T-helper 1 cell (primary cell): ENCODE results near the gene DHRS13.
"Not testable (repeated sequence)": the region's sequence is repeated elsewhere in the genome, so short reads cannot be mapped to it uniquely, and the experiment has no call there.

Experiments
- DNase-seq, 5 donors: peaks; one replicate each; pipeline ENCODE4 v3.0.0-alpha.2; 2012 to 2020

DHRS13 gene

DNA sequence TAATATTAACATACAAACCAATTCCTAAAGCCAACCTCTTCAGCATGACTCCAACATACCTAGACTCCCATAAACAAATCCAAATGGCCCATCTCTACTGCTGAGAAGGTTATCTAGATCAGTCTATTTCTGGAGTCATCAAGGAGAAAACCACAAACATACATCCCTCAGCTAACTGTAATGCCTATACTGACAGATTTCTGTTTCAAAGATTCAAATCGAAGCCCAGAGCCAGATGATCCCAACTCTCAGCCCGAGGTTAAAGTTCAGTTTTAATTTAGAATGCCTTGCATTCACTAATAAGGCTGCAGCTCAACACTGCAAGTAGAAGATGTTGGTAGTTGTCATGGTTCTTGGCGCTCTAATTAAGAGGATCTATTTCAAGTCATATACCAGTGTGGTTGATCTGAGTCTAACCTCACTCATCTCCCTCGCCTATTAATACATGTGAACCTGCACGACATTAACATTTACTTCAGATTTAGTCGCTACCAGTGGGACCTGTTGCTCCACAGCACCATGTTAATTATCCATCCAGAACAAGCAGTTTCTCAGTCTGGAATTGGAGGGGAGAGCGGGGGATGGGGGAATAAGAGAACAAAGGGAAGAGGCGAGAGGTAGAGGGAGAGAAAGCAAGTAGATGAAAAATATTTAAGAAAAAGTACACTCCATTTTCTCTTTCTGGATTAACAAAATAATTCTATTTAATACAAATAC, 33.0 kb upstream of the DHRS13 start:
- no peak for DNase-seq

DNA sequence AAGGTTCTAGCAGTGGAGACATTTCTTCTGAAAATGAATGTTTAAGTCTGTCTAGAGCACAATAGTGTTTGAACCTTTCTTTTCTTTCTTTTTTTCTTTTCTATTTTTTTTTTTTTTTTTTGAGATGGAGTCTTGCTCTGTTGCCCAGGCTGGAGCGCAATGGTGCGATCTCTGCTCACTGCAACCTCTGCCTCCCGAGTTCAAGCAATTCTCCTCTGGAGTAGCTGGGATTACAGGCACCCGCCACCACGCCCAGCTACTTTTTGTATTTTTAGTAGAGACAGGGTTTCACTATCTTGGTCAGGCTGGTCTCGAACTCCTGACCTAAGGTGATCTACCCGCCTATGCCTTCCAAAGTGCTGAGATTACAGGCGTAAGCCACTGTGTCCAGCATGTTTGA, 31.6 kb upstream of the DHRS13 start:
- DNase-seq, result not testable (repeated sequence)

DNA sequence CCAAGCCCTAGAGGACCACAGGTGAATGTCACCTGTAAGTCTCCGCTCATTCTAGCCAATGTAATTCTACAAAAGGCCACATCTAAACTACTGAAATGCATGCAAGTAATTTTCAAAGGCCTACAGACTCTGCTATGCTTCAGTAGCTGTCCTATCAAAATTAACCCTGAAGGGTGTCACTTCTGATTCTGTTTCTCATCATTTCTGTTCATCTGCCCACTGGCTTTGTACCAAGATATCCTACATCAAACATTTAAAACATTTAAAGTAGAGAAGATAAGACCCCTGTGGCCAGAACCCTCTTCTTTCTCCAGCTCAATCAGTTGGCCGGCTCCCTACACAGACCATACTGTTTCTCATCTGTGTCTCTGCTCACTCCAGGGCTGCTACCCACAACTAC, 26.9 kb upstream of the DHRS13 start:
- no peak for DNase-seq

DNA sequence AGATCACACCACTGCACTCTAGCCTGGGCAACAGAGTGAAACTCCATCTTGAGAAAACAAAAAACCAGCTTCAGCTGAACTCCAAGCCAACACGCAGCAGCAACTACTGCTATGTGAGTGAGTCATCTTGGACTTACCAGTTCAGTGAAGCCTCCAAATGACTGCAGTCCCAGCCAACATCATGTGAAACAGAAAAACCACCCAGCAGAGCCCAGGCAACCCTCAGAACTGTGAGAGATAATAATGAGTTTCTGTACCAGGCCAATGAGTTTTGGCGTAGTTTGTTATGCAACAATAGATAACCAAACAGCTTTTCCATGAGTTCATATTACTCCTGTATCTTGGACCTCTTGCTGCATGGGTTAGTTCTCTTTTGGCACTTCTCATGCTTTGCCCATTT, 25.2 kb upstream of the DHRS13 start:
- peak in 1 of 5 donors; percentile 52 for DNase-seq

DNA sequence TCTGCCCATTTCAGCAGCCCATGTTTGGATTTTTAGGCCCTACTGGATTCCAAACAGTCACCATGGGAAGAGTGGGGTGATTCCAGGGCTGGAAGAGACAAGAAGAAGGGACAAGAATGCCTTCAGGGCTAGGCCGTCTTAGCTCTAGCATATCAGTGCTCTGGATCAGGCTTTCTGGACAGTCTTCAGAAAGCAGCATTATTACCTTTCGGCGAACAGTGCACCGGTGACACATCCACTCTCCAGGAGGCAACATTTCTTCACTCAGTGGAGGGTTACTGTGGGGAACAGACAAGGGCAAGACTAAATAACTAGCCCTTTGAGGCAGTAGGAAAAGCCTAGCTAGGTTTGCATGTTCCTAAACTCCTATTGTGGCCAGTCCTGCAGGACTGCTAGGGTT, 23.9 kb upstream of the DHRS13 start:
- no peak for DNase-seq

DNA sequence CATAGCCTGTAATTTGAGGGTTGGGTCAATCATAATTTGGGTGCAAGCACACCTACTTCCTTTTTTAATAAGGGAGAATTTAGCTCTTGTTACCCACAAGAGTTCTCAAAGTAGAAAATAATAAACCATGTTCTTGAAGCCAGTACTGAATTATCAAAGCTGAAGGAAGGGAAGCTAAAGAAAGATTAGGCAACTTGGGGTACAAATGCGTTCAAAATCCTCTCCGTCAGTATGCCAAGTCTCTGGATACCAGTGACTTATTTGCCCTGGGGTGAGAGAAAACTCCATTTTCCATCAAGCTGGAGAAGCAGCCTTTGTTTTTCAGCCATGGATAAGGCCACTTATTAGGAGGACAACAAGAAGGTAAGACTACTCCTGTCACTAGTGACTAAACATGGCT, 23.5 kb upstream of the DHRS13 start:
- DNase-seq, result no peak

DNA sequence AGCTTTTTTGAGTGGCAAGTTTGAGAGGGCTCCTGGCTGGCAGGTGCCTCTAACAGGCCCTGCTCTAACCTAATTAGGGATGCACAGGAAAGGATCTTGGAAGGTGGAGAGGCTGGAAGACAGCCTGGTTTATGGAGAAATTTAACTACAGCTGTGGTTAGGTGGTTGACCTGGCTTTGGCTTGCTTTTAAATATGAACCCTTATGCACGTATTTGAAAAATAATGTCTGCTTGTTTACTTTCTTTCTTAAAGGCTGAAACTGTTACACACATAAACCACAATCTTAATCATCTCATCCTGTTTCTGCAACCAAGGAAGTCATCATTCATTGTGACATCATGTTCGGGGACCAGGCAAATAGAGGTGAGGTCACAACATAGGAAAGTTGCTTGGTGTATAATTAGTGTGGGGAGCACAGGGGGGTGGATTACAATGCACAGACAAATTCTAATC, 23.1 kb upstream of the DHRS13 start:
- peak in 4 of 5 donors; percentile 33 to 90 (median 50) for DNase-seq

DNA sequence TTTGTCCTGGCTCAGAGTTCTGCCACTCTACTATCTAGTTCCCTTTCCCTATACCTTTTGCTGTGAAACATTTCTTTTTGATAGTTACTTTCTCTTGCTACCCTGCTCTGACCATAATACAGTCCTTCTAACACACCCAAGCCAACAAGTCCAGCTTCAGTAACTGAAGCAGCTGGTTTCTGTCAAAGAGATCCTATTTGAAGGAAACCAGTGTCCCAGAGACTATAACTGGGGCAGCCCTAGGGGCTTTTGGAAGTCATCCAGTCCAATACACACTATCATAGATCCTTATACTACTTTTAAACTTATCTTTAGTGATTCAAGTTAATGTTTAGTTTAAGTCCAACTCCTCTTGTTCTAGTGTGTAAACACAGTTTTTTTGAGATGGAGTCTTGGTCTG, 17.3 kb upstream of the DHRS13 start:
- no peak for DNase-seq

DNA sequence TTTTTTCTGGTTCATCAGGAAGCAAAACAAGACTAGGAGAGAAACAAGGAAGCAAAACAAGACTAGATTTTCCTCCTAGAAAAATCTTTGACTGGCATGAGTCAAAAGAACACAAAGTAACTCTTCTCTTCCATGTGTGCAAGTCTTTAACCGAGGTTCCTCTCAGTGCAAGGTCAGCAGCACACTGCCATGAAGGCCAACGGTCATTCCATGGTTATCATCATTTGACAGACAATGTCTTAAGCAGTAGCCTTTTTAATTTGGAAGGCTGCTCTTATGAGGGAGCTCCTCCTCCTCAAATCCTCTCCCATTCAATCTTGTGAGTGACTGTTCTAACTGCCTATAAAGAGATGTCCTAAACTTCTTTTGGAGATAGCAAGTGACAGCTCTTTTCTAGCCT, 15.4 kb upstream of the DHRS13 start:
- no peak for DNase-seq

DNA sequence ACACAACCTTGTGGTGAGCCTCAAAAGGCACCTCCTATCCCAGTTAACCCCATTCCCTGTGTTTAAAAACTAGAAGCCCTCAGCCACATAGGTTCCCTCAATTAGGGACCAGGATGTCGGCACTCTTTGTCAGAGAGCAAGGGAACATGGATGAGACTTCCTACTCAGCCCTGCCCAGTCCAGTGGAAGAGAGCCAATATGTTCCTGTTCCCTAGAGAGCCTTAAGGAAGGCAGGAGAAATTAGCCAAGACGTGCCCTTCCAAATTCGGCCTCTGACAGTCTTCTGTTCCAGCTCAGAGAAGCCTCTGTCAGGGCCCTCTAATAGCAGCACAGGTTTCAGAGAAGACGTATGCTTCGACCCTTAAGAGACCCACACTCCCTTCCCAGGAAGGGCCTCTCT, 14.6 kb upstream of the DHRS13 start:
- DNase-seq, result no peak

DNA sequence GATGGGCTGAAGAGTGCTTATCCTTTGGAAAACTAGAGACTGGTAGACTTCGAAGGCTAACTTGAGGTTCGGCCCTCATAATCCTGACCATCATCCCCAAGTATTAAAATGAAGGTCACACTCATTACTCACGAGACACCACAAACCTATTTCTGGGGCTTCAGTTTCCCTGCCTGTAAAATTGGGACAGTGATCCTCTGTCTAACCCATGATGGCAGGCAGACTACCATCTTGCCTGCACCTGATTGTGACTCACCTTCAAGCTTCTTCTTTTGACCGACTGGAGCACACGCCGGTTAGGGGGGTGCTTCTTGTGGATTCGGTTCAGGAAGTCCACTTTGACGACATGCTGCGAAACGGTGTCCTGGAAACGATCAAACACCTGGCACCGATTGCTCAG, 14.2 kb upstream of the DHRS13 start:
- DNase-seq, result no peak

DNA sequence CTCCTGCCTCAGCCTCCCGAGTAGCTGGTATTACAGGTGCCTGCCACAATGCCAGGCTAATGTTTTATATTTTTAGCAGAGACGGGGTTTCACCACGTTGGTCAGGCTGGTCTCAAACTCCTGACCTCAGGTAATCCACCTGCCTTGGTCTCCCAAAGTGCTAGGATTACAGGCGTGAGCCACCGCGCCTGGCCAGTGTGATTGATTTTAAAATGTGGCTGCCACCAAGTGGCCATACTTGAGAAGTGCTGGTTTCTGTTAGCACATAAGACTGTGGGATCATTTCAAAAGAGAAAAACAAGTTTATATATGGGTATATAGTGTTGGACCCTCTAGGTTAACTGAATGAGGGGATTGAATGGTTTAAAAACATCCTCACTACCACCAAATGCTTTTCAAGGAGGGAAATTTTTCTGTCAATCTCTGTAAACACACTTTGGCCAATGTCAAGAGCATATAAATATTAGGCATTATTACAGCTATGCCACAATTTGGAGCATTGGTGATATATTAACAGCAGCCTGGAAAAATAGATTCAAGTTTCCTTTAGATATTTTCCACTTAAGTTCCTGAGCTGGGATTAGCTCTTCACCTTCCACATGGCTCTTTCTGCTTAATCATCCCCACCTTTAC, 13.5 kb upstream of the DHRS13 start:
- DNase-seq, result peak in 1 of 5 donors; percentile 36

DNA sequence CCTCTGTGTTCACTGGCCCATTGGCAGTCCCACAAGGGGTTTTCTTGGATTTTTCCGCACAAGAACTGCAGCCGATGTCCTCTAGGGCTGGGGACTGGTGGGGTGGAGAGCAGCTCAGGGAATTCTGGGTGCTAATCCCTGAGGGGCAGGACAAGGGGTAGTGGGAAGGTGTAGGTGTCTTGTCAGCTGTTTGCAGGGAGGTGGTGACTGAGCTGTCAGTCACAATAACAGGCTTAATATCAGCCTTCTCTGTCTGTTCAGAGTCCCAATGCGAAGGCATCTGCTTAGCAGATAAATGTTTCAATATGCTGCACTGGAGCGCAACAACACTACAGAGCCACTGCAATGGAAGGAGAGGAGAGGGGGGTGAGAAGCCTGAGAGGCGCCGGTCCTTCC, 10.1 kb upstream of the DHRS13 start:
- DNase-seq, result no peak

DNA sequence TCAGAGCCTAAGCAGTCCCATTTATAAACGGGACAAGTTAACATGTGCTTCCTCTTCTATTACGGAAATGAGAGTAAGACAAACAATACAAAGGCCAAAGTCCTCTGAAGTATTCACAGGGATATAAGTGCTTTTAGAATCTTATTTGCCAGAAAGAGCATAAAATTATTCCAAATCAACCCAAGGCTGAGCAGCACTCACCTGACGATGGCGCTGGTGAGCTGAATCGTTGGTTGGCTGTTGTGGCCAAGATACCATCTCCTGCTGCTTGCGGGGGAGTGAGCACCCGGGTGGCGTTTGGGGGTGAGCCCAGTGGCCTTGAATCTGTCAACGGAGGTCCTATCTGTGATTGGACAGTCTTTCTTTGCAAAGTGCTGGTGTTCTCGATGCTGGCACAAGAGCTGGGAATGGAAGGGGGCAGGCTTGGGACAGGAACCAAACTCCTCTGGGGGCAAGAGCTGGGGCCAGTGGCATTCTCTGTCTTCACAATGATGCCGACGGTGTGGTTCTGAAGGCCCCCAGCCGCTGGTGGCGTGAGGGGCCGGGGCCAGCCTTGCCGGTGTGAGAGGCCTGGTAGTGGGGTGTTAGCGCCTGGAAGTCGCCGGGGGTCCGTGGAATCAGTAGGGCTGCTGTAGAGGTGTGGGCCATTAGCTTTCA, 9.5 kb upstream of the DHRS13 start:
- no peak for DNase-seq

DNA sequence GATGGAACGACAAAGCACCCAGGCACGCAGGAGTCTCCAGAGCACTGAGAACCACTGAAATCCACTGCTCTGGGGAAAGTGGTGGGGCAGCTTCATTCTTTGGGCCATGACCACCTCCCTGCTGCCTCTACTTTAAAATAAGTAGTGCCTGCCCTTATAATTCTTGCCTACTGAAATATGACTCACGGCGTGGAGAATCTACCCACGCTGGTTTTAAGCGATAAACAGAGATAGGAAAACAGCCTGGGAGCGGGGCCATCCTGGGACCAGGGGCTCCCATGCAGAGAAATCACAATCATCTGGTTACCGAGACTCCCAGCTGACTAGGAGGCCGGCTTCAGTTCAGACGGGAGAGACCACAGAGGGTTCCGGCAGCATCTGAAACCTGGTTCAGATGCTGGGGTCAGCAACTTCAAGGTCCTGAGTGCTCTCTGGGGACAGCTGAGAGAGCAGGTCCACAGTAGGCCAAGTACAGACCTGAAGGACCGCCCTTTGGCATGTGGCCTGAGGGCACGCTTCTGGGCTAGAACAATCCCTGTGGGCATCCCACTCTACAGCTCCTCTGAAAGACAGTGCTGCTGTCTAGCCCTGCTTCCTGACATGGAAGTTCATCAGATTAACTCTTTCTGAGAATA, 8.6 kb upstream of the DHRS13 start:
- DNase-seq, result no peak

DNA sequence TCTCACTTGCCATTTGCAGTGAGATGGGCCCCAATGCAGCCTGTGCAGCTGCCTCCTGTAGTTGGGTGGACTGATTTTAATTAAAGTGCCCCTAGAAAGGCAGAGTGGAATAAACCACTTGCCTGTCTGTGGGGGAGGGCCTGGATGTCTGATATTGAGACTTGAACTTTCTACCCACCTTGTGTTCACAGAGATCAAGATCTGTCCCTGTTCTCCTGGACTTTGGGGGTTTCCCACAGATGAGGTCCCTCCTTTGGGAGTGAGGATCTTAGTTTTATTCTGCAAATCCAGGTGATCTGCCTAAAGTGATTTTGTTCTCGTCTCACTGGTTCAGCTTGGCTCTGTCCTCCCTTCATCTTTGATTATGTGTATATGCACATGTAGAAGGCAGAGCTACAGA, 7.7 kb upstream of the DHRS13 start:
- no peak for DNase-seq

DNA sequence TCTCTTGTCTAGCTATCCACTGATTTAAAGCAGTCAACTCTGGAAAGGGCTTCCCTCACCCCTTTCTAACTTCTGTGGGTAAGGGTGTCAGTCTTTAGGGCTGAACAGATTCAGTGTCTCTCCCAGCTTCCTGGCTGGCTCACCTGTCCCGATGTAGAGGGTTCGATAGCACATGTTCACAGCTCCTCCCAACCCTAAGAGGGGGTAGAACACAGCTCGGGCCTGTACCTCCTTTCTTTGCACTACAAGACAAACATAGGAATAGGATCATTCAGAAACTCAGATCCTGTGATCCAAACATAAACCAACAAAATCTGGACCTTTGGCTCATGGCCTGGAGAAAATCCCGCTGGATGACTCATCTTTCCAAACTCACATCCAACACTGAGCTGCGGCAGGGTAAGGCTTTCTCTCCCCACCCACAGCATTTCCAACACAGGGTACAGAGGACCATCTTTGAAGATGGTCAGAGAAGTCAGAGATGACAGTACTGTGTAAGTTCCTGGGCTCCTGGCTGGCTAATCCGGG, 5.8 kb upstream of the DHRS13 start:
- DNase-seq, result no peak

DNA sequence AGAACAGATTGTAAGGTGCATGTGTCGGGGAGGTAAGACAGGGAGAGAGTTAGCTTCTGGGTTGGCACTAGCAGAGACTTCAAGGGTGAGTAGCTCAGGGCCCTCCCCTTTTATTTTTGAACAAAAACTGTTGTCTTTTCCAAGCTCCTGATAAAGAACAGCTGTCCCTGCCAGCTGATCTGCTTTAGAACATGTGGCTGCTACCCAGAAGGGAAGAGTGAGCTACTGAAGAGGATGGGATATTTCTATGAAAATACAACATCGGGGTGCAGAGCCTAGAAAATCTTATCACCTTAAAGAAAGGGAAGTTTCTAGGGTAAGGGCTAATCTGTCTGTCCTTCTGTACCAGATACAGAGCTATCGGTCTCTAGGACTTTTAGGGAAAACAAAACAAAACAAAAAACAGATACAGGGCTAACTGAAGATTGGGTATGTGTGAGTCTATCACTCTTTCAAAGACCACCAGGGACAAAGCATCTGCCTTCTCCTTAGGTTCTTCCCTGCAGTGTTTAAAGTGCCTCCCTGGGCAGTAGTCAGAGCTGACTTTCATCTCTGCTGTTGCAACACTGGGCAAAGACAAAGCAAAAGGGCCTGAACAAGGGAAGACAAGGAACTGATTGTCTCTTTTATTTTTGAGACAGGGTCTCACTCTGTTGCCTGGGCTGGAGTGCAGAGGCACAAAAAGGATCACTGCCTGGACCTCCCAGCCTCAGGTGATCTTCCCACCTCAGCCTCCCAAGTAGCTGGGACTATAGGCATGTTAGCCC, 5.0 kb upstream of the DHRS13 start:
- DNase-seq, result no peak

DNA sequence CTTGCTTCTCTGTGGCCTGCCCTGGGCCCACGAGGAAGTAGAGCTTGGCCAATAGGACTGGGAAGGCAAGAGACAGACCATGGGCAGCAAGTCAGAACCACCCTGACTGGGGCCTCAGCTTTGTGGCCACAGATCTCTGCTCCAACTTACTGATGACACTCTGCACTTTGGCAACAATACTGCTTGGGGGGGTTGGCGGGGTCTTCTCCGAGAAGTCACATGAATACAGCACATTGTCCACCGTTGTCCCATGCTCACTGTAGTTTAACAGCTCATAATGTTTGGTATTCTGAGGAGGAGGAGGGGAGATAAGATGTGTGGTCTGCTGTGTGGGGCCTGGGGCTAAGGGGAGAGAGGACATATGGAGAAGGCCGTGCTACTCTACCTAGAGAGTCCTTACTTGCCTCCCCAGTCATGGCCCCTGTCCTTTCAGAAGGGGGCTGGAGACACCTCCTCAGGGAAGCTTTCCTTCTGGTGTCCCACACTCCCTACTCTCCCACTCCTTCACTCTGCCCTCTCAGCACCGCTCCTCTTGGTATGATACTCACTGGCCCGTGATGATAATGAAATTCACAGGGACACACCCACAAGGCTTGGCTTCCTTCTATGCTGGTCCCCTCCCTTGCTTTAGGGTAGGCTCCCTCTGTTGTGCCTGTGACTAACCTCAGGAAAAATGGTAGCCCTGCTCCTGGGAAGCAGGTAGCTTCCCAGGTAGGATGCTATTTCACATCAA, 4.0 kb upstream of the DHRS13 start:
- DNase-seq, result no peak

DNA sequence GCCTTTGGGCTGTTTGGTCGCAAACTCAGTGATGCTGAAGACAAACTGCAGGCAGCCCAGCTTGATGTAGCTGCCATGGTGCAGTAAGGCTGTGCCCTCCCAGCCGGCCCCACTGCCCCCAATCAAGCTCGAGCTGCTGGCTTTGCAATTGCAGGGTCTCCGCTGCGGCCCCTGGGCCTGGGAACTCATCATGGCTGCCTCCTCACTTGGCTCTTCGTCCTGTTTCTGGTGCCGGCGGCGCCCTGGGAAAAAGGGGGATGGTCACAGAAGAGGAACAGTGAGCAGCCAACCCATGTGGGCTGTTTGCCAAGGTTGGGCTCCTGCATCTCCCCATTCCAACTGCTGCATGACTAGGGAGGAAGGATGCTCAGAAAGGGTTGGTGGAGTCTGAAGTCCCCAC, 3.4 kb upstream of the DHRS13 start:
- DNase-seq, result no peak

DNA sequence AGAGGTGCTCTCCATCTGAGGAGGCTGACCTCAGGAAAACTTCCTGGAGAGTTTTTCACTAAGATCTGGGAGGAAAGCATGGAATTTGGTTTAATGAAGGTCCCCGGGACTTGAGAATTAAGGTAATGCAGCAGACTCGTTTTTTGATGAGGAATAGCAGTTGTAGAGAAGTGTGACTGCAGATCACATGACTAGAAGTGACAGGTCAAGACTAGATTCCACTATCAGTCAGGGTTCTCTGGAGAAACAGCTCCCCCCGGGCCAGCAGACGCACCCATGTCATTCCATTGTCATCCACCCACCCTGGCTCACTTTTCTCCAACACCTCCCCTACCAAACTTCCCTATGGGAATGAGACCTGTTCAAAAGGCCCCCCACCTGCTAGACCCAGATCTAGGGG, 1.9 kb upstream of the DHRS13 start:
- DNase-seq, result no peak

DNA sequence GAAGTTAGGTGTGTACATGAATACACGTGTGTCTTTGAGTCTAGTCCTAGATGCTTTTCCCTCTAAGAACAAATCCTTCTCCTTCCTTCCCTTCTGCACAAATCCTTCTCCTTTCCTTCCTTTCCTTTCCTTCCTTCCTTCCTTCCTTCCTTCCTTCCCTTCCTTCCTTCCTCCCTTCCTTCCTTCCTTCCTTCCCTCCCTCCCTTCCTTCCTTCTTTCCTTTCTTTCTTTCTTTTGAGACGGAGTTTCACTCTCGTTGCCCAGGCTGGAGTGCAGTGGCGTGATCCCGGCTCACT, 615 bp upstream of the DHRS13 start:
- DNase-seq, result not testable (repeated sequence)
